MM.1S (cell line): ENCODE data around the gene COL2A1.

Experiments
- DNase-seq: peaks from one replicate; pipeline ENCODE4 v3.0.0-alpha.2; 2015
- H2AFZ ChIP-seq: fragments of 300-600 bp; sonication (generic); 2 replicates; pipeline ENCODE4 v1.6.0; 2016; ENCODE audit warnings: antibody characterized with exemption, low read length
- H3F3A ChIP-seq: fragments of 300-600 bp; sonication (generic); 2 replicates; pipeline ENCODE4 v1.6.1; 2016; ENCODE audit warnings: mild to moderate bottlenecking, antibody characterized with exemption, low read length, moderate library complexity, mixed read lengths; ENCODE audit not compliant: insufficient read depth
- H3K27ac ChIP-seq: fragments of 300-600 bp; sonication (generic); 2 replicates; pipeline ENCODE4 v1.5.1; 2016; ENCODE audit warnings: mild to moderate bottlenecking, low read length
- H3K27me3 ChIP-seq: fragments of 300-600 bp; sonication (generic); replicated peaks from 2 replicates; pipeline ENCODE4 v1.6.0; 2016; ENCODE audit warnings: low read length; ENCODE audit not compliant: insufficient read depth
- H3K36me3 ChIP-seq: fragments of 300-600 bp; sonication (generic); replicated peaks from 2 replicates; pipeline ENCODE4 v1.6.1; 2016; ENCODE audit warnings: mild to moderate bottlenecking, low read length, mixed read lengths; ENCODE audit not compliant: insufficient read depth
- H3K4me1 ChIP-seq: fragments of 300-600 bp; sonication (generic); 2 replicates; pipeline ENCODE4 v1.6.1; 2016; ENCODE audit warnings: low read length, mixed read lengths
- H3K4me2 ChIP-seq: fragments of 300-600 bp; sonication (generic); 2 replicates; pipeline ENCODE4 v1.6.0; 2016; ENCODE audit warnings: low read depth, low read length
- H3K4me3 ChIP-seq: fragments of 300-600 bp; sonication (generic); 2 replicates; pipeline ENCODE4 v1.5.1; 2016; ENCODE audit warnings: low read length, mixed read lengths
- H3K79me2 ChIP-seq: fragments of 300-600 bp; sonication (generic); 2 replicates; pipeline ENCODE4 v1.6.1; 2016; ENCODE audit warnings: mixed run types, low read length, mixed read lengths
- H3K9ac ChIP-seq: fragments of 300-600 bp; sonication (generic); 2 replicates; pipeline ENCODE4 v1.6.1; 2016; ENCODE audit warnings: low read length, mixed read lengths
- H3K9me2 ChIP-seq: fragments of 300-600 bp; sonication (generic); replicated peaks from 2 replicates; pipeline ENCODE4 v1.6.1; 2016; ENCODE audit warnings: mild to moderate bottlenecking, low read length, mixed read lengths; ENCODE audit not compliant: insufficient read depth
- H3K9me3 ChIP-seq: fragments of 300-600 bp; sonication (generic); replicated peaks from 2 replicates; pipeline ENCODE4 v1.6.1; 2016; ENCODE audit warnings: mild to moderate bottlenecking, low read length, mixed read lengths; ENCODE audit not compliant: insufficient read depth
- H4K20me1 ChIP-seq: fragments of 300-600 bp; sonication (generic); 2 replicates; pipeline ENCODE4 v1.6.1; 2016; ENCODE audit warnings: mild to moderate bottlenecking, low read length, moderate library complexity, mixed read lengths; ENCODE audit not compliant: insufficient read depth
- CTCF ChIP-seq: fragments of 300-600 bp; sonication (generic); IDR thresholded peaks from 2 replicates; pipeline ENCODE4 v1.5.1; 2016; ENCODE audit warnings: antibody characterized with exemption, low read length, mixed read lengths
- EZH2 ChIP-seq: fragments of 300-600 bp; sonication (generic); optimal IDR thresholded peaks from 2 replicates; pipeline ENCODE3; 2017; ENCODE audit warnings: low read depth, mild to moderate bottlenecking, antibody characterized with exemption, low read length, mixed read lengths
- EZH2phosphoT487 ChIP-seq: fragments of 300-600 bp; sonication (generic); IDR thresholded peaks from 2 replicates; pipeline ENCODE4 v1.6.1; 2018; ENCODE audit warnings: antibody characterized with exemption, low read length

COL2A1 gene

DNA sequence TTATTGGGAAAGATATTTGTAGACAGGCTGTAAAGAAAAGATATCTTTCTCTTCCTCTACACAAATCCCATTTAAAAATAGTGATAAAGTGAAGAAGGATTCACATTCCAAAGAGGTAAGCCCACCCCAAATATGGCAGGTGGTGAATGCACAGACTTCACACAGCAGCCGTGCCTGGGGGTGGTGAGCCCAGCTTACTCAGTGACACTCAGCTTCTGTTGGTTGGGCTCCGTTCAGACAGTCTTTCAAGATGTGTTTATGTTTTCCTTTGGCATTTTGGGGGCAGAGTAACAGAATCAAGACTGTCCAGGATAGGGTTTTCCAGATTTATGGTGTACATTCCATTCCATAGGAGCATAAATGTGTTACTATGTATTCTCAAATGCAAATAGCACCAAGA is 4.1 kb upstream of the COL2A1 start:
- H3K4me2 ChIP-seq, result no peak overlapping the region
- peaks cover 24% of the 10 kb centered on the region for H3K27me3 ChIP-seq

DNA sequence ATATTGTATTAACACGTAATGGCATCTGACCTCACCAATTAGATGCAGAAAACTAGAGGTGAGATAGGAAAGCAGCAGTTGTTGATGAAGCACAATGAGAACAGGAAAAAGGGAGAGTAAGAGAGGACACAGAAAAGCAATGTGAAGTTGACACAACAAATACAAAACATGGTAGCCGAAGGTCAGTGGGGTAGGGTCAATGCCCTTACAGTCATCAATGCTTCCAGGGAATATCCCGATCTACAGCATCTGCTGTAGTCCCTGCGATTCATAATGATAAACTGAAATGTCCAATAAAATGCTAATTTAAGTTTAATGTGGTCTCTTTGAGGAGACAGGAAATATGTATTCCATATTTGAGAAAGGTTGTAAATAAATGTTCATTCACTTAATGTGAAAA is 2.9 kb upstream of the COL2A1 start:
- no peaks in the 10 kb centered on the region for H4K20me1 ChIP-seq
- peaks cover 36% of the 10 kb centered on the region for H3K27me3 ChIP-seq
- no peak overlapping the region for H3K4me2 ChIP-seq
- no peaks in the 10 kb centered on the region for H3F3A ChIP-seq
- H3K27ac ChIP-seq, result no peak overlapping the region
- H2AFZ ChIP-seq, result no peak overlapping the region
- H3K79me2 ChIP-seq, result no peaks in the 10 kb centered on the region
- H3K9me3 ChIP-seq, result no peaks in the 10 kb centered on the region
- no peak overlapping the region for H3K9ac ChIP-seq
- TF ChIP-seq CTCF, result no peak
- H3K4me1 ChIP-seq, result peaks cover 3% of the 10 kb centered on the region; the same call in 1 of the 2 replicates
- no peak for DNase-seq
- no peak overlapping the region for H3K4me3 ChIP-seq
- H3K36me3 ChIP-seq, result no peaks in the 10 kb centered on the region
- no peaks in the 10 kb centered on the region for H3K9me2 ChIP-seq

More for the DNA sequence above, 4.1 kb upstream of the COL2A1 start:
- DNase-seq, result no peak
- no peaks in the 10 kb centered on the region for H3F3A ChIP-seq
- H3K79me2 ChIP-seq, result no peaks in the 10 kb centered on the region
- TF ChIP-seq CTCF (no peak), EZH2 (no peak), EZH2phosphoT487 (no peak)
- no peaks in the 10 kb centered on the region for H3K36me3 ChIP-seq
- H3K27ac ChIP-seq, result no peak overlapping the region
- no peaks in the 10 kb centered on the region for H3K9me2 ChIP-seq
- no peaks in the 10 kb centered on the region for H3K4me1 ChIP-seq
- H4K20me1 ChIP-seq, result no peaks in the 10 kb centered on the region
- no peak overlapping the region for H2AFZ ChIP-seq
- no peak overlapping the region for H3K9ac ChIP-seq
- no peak overlapping the region for H3K4me3 ChIP-seq
- no peaks in the 10 kb centered on the region for H3K9me3 ChIP-seq

DNA sequence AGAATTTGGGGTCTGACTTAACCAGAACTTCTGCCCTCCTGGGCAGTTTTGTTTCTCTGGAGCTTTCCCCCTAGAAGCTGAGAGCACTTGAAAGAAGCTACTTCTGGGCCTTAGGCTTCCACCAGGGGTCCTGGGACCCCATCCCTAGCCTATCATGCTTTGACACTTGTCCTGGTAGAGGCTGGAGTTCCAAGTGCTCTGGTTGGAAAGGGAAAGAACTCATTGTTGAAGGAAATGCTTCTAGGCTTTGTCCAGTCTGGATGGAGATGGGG is 1.4 kb upstream of the COL2A1 start:
- no peak overlapping the region for H3K4me3 ChIP-seq
- H3K4me2 ChIP-seq, result no peak overlapping the region

More for the DNA sequence above, 1.4 kb upstream of the COL2A1 start:
- H3K9me3 ChIP-seq, result no peaks in the 10 kb centered on the region
- peaks cover 51% of the 10 kb centered on the region for H3K27me3 ChIP-seq
- no peak for DNase-seq
- H3K9ac ChIP-seq, result no peak overlapping the region
- no peak overlapping the region for H3K27ac ChIP-seq
- H4K20me1 ChIP-seq, result no peaks in the 10 kb centered on the region
- H3F3A ChIP-seq, result no peaks in the 10 kb centered on the region
- no peaks in the 10 kb centered on the region for H3K9me2 ChIP-seq
- H2AFZ ChIP-seq, result no peak overlapping the region
- no peaks in the 10 kb centered on the region for H3K36me3 ChIP-seq
- H3K79me2 ChIP-seq, result no peaks in the 10 kb centered on the region
- peaks cover 6% of the 10 kb centered on the region; the same call in 1 of the 2 replicates for H3K4me1 ChIP-seq
- TF ChIP-seq CTCF, result no peak
- no peak for TF ChIP-seq EZH2
- no peak for TF ChIP-seq EZH2phosphoT487
